Esophagus muscularis mucosa (tissue), 3 donors: ENCODE results near the gene CYS1.

Experiments used
- POLR2A ChIP-seq: fragments of 450-650 bp; IDR thresholded peaks from one replicate; pipeline ENCODE4 v1.6.1; 2017; ENCODE audit warnings: antibody characterized with exemption, moderate library complexity, mild to moderate bottlenecking, low read depth
- TF ChIP-seq, protein P1 (sequence below), 3 experiments: fragments of 200-600 bp in 2 of 3; fragments of 450-650 bp in 1 of 3; sonication (generic) in 2 of 3; IDR thresholded peaks; one replicate each; pipeline ENCODE4 v1.5.1; 2017 to 2019; ENCODE audit warnings: antibody characterized with exemption in 3 of 3, mild to moderate bottlenecking in 2 of 3, moderate library complexity in 1 of 3

DNA sequence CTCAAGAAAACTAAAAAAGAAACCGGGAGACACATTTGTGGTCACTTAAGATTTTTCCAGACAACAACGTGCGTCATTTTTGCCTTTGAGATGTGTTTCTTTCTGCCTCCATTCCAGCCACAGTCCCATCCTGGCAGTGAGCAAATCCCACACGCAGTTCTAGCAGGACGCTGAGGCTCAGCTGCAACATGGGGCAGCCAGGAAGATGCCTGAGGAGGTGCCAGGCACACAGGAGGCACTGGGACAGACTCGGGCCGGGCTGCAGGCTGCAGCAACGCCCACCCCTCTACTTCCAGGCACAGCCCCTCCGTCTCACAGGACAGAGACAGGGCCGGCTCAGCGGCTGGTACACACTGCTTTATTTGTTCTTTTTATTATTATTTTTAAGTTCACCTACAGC lies 23.8 kb downstream of the CYS1 start:
- TF ChIP-seq, protein P1, sequence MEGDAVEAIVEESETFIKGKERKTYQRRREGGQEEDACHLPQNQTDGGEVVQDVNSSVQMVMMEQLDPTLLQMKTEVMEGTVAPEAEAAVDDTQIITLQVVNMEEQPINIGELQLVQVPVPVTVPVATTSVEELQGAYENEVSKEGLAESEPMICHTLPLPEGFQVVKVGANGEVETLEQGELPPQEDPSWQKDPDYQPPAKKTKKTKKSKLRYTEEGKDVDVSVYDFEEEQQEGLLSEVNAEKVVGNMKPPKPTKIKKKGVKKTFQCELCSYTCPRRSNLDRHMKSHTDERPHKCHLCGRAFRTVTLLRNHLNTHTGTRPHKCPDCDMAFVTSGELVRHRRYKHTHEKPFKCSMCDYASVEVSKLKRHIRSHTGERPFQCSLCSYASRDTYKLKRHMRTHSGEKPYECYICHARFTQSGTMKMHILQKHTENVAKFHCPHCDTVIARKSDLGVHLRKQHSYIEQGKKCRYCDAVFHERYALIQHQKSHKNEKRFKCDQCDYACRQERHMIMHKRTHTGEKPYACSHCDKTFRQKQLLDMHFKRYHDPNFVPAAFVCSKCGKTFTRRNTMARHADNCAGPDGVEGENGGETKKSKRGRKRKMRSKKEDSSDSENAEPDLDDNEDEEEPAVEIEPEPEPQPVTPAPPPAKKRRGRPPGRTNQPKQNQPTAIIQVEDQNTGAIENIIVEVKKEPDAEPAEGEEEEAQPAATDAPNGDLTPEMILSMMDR (IDR thresholded peaks at IDR 0.05), result no peak
- TF ChIP-seq POLR2A, result no peak
